ENCODE data around the gene ANXA8. TPM values are rescaled to one million over a fixed set of nuclear protein-coding genes. Genes with fewer than 3 reads are reported as not detected.
"Not testable (repeated sequence)": the region's sequence is repeated elsewhere in the genome, so short reads cannot be mapped to it uniquely, and the experiment has no call there.

ANXA8 gene
- polyA plus RNA-seq (2013, experiment 1 of 2) = not detected
- not detected for polyA plus RNA-seq (2013, experiment 2 of 2)

DNA sequence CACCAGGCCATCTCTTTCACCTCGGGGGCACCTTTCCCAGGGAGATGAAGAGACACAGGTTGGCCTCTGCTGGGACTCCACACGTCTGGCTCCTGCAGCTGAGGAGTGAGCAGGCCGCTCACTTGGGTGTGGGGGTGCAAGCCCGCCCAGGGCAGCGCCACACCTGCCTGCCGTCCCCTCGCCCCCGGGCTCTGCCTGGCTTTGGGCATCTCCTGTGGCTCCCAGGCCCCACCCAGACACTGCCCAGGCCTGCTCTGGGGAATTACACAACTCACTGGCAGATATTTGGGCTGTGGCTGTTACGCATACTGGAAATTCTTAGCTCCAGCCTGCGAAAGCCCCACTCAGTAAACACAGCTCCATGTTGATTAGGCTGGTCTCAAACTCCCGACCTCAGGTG is at the start of gene ANXA8:
Gene ANXA8, minus strand, starts transcription at position 193 of the 400 bp plus-strand sequence. Its CDS starts 182 bp downstream, at position 11.
- H3K9ac ChIP-seq (ENCODE audit: low read depth, low read length); H3K27me3 ChIP-seq (ENCODE audit: insufficient read depth, low read length); H3K9me3 ChIP-seq (ENCODE audit: insufficient read depth, low read depth, low read length); H3K4me1 ChIP-seq (ENCODE audit: insufficient read depth, low read length); H3K4me3 ChIP-seq (ENCODE audit: low read length); H3K36me3 ChIP-seq (ENCODE audit: insufficient read depth, low read length); H3K27ac ChIP-seq (ENCODE audit: low read depth, low read length): not testable (repeated sequence)
- WGBS = 86% methylated on average over 7 of the region's 11 CpGs

DNA sequence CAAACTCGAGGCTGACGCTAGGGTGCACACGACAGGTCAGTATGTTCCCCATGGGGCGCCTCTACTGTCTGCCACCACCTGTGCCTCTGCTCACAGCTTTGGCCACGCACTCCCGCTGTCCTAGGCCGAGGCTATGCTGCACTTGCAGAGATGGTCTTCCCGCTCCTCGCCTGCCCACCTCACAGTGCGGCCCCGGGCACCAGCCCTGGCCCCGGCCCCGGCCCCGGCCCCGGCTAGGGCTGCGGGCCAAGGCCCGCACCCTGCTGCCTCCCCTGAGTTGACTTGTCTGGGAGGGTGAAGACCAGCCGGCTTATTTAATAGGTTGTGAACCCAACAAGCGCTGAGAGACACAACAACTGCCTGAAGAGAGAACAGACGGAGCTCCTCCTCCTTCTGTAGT is 39.6 kb upstream of the ANXA8 start, which contains the start of gene AGAP9:
Gene AGAP9, minus strand, starts transcription at position 164 of the 400 bp plus-strand sequence. Its CDS starts 112 bp downstream, at position 52.
- no CpG with 5 or more reads among the region's 20 CpGs for WGBS
- H3K27me3 ChIP-seq (ENCODE audit: insufficient read depth, low read length); H3K36me3 ChIP-seq (ENCODE audit: insufficient read depth, low read length); H3K4me3 ChIP-seq (ENCODE audit: low read length); H3K9ac ChIP-seq (ENCODE audit: low read depth, low read length); H3K4me1 ChIP-seq (ENCODE audit: insufficient read depth, low read length); H3K27ac ChIP-seq (ENCODE audit: low read depth, low read length); H3K9me3 ChIP-seq (ENCODE audit: insufficient read depth, low read depth, low read length): not testable (repeated sequence)

- H3K4me3 ChIP-seq (ENCODE audit: low read length); H3K9ac ChIP-seq (ENCODE audit: low read depth, low read length); H3K27me3 ChIP-seq (ENCODE audit: insufficient read depth, low read length); H3K9me3 ChIP-seq (ENCODE audit: insufficient read depth, low read depth, low read length); H3K27ac ChIP-seq (ENCODE audit: low read depth, low read length); H3K36me3 ChIP-seq (ENCODE audit: insufficient read depth, low read length); H3K4me1 ChIP-seq (ENCODE audit: insufficient read depth, low read length): not testable (repeated sequence)
- 96% methylated on average over 3 of the region's 9 CpGs for WGBS
Measured at GRCh38 chr10:47502313-47502712, 18.4 kb upstream of the ANXA8 start.

DNA sequence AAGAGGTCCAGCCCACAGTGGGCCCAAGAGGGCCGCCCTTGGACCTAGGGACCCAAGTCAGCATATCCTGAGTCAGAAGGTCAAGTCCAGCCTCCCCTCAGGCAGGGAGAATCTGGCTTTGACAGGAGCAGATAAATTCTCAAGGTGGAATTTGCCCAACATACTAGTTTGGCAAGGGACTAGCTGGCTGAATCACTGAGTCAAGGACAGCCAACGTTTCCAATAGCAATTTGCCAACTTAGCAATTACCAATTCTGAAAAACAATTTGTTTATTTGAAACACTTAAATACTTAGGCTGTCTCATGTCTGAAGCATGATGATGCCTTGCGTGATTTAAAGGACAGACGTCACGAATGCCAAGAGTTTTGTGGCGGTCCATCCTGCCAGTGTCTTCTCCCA is 10.3 kb upstream of the ANXA8 start:
- not testable (repeated sequence) for H3K27me3 ChIP-seq (ENCODE audit: insufficient read depth, low read length); H3K36me3 ChIP-seq (ENCODE audit: insufficient read depth, low read length); H3K4me1 ChIP-seq (ENCODE audit: insufficient read depth, low read length); H3K27ac ChIP-seq (ENCODE audit: low read depth, low read length); H3K9ac ChIP-seq (ENCODE audit: low read depth, low read length); H3K9me3 ChIP-seq (ENCODE audit: insufficient read depth, low read depth, low read length); H3K4me3 ChIP-seq (ENCODE audit: low read length)
- WGBS = no CpG with 5 or more reads among the region's 6 CpGs

DNA sequence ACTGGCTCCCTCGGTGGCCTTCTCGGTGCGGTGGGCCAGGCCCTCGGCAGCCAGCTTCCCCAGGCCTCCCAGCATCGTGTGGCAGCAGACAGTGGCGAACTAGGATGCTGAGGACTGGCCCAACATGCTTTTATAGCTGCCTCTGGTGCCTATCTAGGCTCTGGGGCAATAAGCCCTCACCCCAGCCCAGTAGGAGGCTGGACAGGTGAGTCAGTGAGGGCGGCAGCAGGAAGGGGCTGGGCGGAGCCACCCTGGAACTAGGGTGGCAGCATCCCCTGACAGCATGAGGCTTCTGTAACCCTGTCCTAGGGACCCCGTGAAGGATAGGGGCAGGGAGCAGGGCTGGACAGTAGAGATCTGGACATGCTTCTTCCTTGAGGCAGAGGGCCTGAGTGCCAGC is 7.7 kb upstream of the ANXA8 start, which contains the start of gene FAM25G:
Gene FAM25G, minus strand, starts transcription at position 101 of the 400 bp plus-strand sequence. Its CDS starts 26 bp downstream, at position 75.
- H3K4me1 ChIP-seq (ENCODE audit: insufficient read depth, low read length); H3K36me3 ChIP-seq (ENCODE audit: insufficient read depth, low read length); H3K27ac ChIP-seq (ENCODE audit: low read depth, low read length); H3K9ac ChIP-seq (ENCODE audit: low read depth, low read length); H3K4me3 ChIP-seq (ENCODE audit: low read length); H3K9me3 ChIP-seq (ENCODE audit: insufficient read depth, low read depth, low read length); H3K27me3 ChIP-seq (ENCODE audit: insufficient read depth, low read length): not testable (repeated sequence)
- 100% methylated on average over 1 of the region's 9 CpGs for WGBS

DNA sequence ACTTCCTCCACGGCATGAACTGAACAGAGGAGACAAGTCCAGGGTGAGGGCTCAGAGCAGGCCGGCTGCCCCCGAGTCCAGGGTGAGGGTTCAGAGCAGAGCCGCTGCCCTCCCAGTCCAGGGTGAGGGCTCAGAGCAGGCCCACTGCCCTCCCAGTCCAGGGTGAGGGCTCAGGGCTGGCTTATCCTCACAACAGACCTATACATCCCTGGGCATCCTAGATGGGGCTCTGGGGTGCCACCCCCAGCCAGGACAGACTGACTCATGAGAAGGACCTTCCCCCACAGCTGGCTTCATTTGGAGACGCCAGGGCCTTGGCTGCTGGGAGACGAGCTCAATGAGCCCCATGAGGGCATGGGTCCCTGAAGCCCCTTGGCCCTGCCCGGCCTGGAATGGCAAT is 5.7 kb upstream of the ANXA8 start:
- WGBS = 100% methylated on average over 1 of the region's 7 CpGs
- H3K27ac ChIP-seq (ENCODE audit: low read depth, low read length); H3K27me3 ChIP-seq (ENCODE audit: insufficient read depth, low read length); H3K9ac ChIP-seq (ENCODE audit: low read depth, low read length); H3K9me3 ChIP-seq (ENCODE audit: insufficient read depth, low read depth, low read length); H3K36me3 ChIP-seq (ENCODE audit: insufficient read depth, low read length); H3K4me1 ChIP-seq (ENCODE audit: insufficient read depth, low read length); H3K4me3 ChIP-seq (ENCODE audit: low read length): not testable (repeated sequence)

DNA sequence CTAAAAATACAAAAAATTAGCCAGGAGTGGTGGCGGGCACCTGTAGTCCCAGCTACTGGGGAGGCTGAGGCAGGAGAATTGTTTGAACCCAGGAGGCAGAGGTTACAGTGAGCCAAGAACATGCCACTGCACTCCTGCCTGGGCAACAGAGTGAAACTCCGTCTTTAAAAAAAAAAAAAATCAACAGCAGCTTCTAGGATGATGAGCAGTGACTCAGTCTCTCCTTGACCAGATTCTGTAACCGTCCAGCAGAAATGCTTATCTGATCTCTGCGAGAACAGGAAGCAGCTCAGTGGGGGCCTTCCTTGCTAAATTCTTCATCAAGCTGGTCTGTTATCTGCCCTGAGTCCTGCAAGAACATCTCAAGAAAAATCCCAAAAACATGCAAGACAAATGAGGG is 2.0 kb upstream of the ANXA8 start:
- H3K4me3 ChIP-seq (ENCODE audit: low read length); H3K9me3 ChIP-seq (ENCODE audit: insufficient read depth, low read depth, low read length); H3K27me3 ChIP-seq (ENCODE audit: insufficient read depth, low read length); H3K9ac ChIP-seq (ENCODE audit: low read depth, low read length); H3K4me1 ChIP-seq (ENCODE audit: insufficient read depth, low read length); H3K36me3 ChIP-seq (ENCODE audit: insufficient read depth, low read length); H3K27ac ChIP-seq (ENCODE audit: low read depth, low read length): not testable (repeated sequence)
- no CpG with 5 or more reads among the region's 4 CpGs for WGBS

GRCh38 chr10:47484786-47485185 is 871 bp upstream of the ANXA8 start:
- H3K4me3 ChIP-seq (ENCODE audit: low read length); H3K27ac ChIP-seq (ENCODE audit: low read depth, low read length); H3K9ac ChIP-seq (ENCODE audit: low read depth, low read length); H3K9me3 ChIP-seq (ENCODE audit: insufficient read depth, low read depth, low read length); H3K36me3 ChIP-seq (ENCODE audit: insufficient read depth, low read length); H3K27me3 ChIP-seq (ENCODE audit: insufficient read depth, low read length); H3K4me1 ChIP-seq (ENCODE audit: insufficient read depth, low read length): not testable (repeated sequence)
- 93% methylated on average over 9 of the region's 11 CpGs for WGBS

DNA sequence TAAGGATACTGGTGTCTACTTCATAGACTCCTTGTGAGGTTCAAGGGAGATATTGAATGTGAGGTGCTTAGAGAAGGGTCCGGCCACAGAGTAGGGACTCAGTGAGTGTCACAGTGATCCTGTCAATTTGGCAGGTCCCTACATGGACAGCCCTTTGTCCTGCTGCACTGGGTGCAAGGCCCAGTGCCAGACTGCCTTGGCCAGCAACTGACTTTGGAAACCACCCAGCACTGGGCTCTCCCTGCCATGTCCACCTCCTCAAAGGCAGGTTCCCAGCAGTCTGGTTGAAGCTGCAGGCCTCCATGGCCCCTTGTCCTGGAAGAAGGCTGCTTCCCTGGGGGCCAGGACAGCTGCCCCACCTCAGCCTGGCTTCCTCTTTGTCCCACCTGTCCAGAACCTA is 1.5 kb downstream of the ANXA8 start:
- no CpG with 5 or more reads among the region's 1 CpG for WGBS
- not testable (repeated sequence) for H3K36me3 ChIP-seq (ENCODE audit: insufficient read depth, low read length); H3K4me1 ChIP-seq (ENCODE audit: insufficient read depth, low read length); H3K27ac ChIP-seq (ENCODE audit: low read depth, low read length); H3K9ac ChIP-seq (ENCODE audit: low read depth, low read length); H3K9me3 ChIP-seq (ENCODE audit: insufficient read depth, low read depth, low read length); H3K27me3 ChIP-seq (ENCODE audit: insufficient read depth, low read length); H3K4me3 ChIP-seq (ENCODE audit: low read length)

GRCh38 chr10:47481768-47482181 is 2.1 kb downstream of the ANXA8 start:
- H3K27me3 ChIP-seq (ENCODE audit: insufficient read depth, low read length); H3K9me3 ChIP-seq (ENCODE audit: insufficient read depth, low read depth, low read length); H3K27ac ChIP-seq (ENCODE audit: low read depth, low read length); H3K4me3 ChIP-seq (ENCODE audit: low read length); H3K4me1 ChIP-seq (ENCODE audit: insufficient read depth, low read length); H3K36me3 ChIP-seq (ENCODE audit: insufficient read depth, low read length); H3K9ac ChIP-seq (ENCODE audit: low read depth, low read length): not testable (repeated sequence)
- 93% methylated on average over 3 of the region's 6 CpGs for WGBS

DNA sequence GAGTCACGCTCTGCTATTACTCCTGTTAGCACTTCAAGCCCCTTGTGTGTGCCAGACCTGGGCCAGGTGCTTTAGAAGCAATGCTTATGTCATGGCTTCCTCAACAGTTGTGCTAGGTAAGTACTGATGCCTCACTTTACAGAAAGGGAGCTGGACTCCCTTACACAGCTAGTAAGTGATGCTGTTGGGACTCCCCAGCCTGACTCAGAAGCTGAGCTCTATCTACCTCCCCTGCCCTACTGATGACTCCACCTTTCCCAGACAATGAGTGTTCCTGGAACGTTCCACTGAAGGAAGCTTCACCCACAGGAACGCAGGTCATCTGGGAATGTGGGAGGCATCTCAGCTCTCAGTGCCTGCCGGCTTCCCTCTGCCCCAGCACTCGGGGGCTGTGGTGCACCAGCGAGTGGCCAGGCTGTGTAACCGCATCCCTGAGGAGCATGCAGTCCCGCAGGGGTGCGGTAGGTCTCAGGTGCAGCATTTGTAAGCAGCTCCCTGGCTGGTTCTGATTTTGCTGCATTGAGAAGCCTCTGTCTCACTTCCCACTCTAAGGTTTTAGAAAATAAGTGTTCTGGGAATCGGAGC is 2.6 kb downstream of the ANXA8 start:
- H3K4me1 ChIP-seq (ENCODE audit: insufficient read depth, low read length); H3K27me3 ChIP-seq (ENCODE audit: insufficient read depth, low read length); H3K4me3 ChIP-seq (ENCODE audit: low read length); H3K27ac ChIP-seq (ENCODE audit: low read depth, low read length); H3K9ac ChIP-seq (ENCODE audit: low read depth, low read length); H3K9me3 ChIP-seq (ENCODE audit: insufficient read depth, low read depth, low read length); H3K36me3 ChIP-seq (ENCODE audit: insufficient read depth, low read length): not testable (repeated sequence)
- 78% methylated on average over 5 of the region's 10 CpGs for WGBS

GRCh38 chr10:47480133-47480532 is 3.8 kb downstream of the ANXA8 start:
- not testable (repeated sequence) for H3K27ac ChIP-seq (ENCODE audit: low read depth, low read length); H3K27me3 ChIP-seq (ENCODE audit: insufficient read depth, low read length); H3K9ac ChIP-seq (ENCODE audit: low read depth, low read length); H3K4me3 ChIP-seq (ENCODE audit: low read length); H3K4me1 ChIP-seq (ENCODE audit: insufficient read depth, low read length); H3K36me3 ChIP-seq (ENCODE audit: insufficient read depth, low read length); H3K9me3 ChIP-seq (ENCODE audit: insufficient read depth, low read depth, low read length)
- WGBS = no CpG with 5 or more reads among the region's 3 CpGs
